ENCODE data around the gene OXSR1.

OXSR1 gene

DNA sequence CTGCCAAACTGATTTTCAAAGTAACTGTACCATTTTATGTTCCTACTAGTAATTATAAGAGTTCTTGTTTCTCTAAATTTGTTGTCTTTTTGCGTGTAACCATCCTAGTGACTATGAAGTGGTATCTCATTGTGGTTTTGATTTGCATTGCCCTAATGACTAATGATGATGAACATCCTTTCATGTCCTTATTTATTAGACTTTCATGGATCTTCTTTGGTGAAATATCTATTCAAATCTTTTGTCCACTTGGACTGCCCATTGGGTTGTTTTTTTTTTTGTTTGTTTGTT lies 3.6 kb downstream of the OXSR1 start:
- H2BK5ac ChIP-seq (ENCODE audit: low read length), result no peak overlapping the region
- no peak overlapping the region for H3K23ac ChIP-seq (ENCODE audit: low read depth, low read length, poor library complexity)
- whole genome bisulfite sequencing, 2 donors (ENCODE audit: extremely low coverage in 2 of 2, insufficient read length in 2 of 2, insufficient replicate concordance in 1 of 2), result no CpG with 5 or more reads among the region's 1 CpG
- H4K8ac ChIP-seq (ENCODE audit: low read depth, low read length), result no peak overlapping the region
- no peak overlapping the region for H2BK12ac ChIP-seq (ENCODE audit: low read length)
- peaks cover 0 to 3% of the 10 kb centered on the region in 2 donors for H3K36me3 ChIP-seq (replicated peaks in 1 of 2; ENCODE audit: control insufficient read depth in 2 of 2, insufficient read depth in 2 of 2, low read length in 2 of 2)
- H3K4ac ChIP-seq (ENCODE audit: low read length), result no peak overlapping the region
- no peak overlapping the region for H4K91ac ChIP-seq (ENCODE audit: low read depth, low read length, poor library complexity)
- H2AFZ ChIP-seq (ENCODE audit: low read length), result no peak overlapping the region
- no peak overlapping the region for H2BK120ac ChIP-seq (ENCODE audit: low read depth, low read length)
- no peak overlapping the region for H3K9ac ChIP-seq (ENCODE audit: low read depth, low read length, poor library complexity)
- no peak overlapping the region for H3K4me3 ChIP-seq (ENCODE audit: low read length in 2 of 2)
- H2BK15ac ChIP-seq (ENCODE audit: low read length), result no peak overlapping the region
- H3K27ac ChIP-seq (replicated peaks; ENCODE audit: low read length), result no peak overlapping the region
- peaks cover 8% of the 10 kb centered on the region for H3K79me1 ChIP-seq (ENCODE audit: low read depth, low read length)
- no peak for DNase-seq (ENCODE audit: low spot score)
- no peaks in the 10 kb centered on the region for H3K27me3 ChIP-seq (ENCODE audit: control insufficient read depth in 3 of 3, insufficient read depth in 3 of 3, low read depth in 1 of 3, low read length in 3 of 3)
- no peak overlapping the region for H3K14ac ChIP-seq (ENCODE audit: low read length)
- peaks cover 2 to 4% of the 10 kb centered on the region in 2 donors for H3K4me1 ChIP-seq (ENCODE audit: control insufficient read depth in 2 of 2, insufficient read depth in 1 of 2, low read depth in 1 of 2, low read length in 2 of 2)
- no peak overlapping the region for H3K4me2 ChIP-seq (ENCODE audit: insufficient read depth, low read length, poor library complexity, severe bottlenecking)
- no peak overlapping the region for H2AK5ac ChIP-seq (ENCODE audit: low read depth, low read length)
- no peaks in the 10 kb centered on the region for H3K9me3 ChIP-seq (replicated peaks in 1 of 2; ENCODE audit: control insufficient read depth in 2 of 2, insufficient read depth in 1 of 2, low read depth in 1 of 2, low read length in 2 of 2)
- no peak overlapping the region for H3K18ac ChIP-seq (ENCODE audit: low read length)

GRCh38 chr3:38170722-38171121 lies 5.4 kb downstream of the OXSR1 start:
- no peak overlapping the region for H3K27ac ChIP-seq (replicated peaks; ENCODE audit: low read length)
- no peak overlapping the region for H2BK5ac ChIP-seq (ENCODE audit: low read length)
- no peaks in the 10 kb centered on the region for H3K27me3 ChIP-seq (ENCODE audit: control insufficient read depth in 3 of 3, insufficient read depth in 3 of 3, low read depth in 1 of 3, low read length in 3 of 3)
- H4K91ac ChIP-seq (ENCODE audit: low read depth, low read length, poor library complexity), result no peak overlapping the region
- H2BK12ac ChIP-seq (ENCODE audit: low read length), result no peak overlapping the region
- DNase-seq (ENCODE audit: low spot score), result no peak
- H2BK15ac ChIP-seq (ENCODE audit: low read length), result no peak overlapping the region
- H3K79me1 ChIP-seq (ENCODE audit: low read depth, low read length), result peaks cover 7% of the 10 kb centered on the region
- no peak overlapping the region for H2AFZ ChIP-seq (ENCODE audit: low read length)
- no peak overlapping the region for H3K4me2 ChIP-seq (ENCODE audit: insufficient read depth, low read length, poor library complexity, severe bottlenecking)
- no CpG with 5 or more reads among the region's 4 CpGs for WGBS, 2 donors (ENCODE audit: extremely low coverage in 2 of 2, insufficient read length in 2 of 2, insufficient replicate concordance in 1 of 2)
- no peak overlapping the region for H3K14ac ChIP-seq (ENCODE audit: low read length)
- peaks cover 2% of the 10 kb centered on the region in 2 donors for H3K4me1 ChIP-seq (ENCODE audit: control insufficient read depth in 2 of 2, insufficient read depth in 1 of 2, low read depth in 1 of 2, low read length in 2 of 2)
- no peak overlapping the region for H3K18ac ChIP-seq (ENCODE audit: low read length)
- no peaks in the 10 kb centered on the region for H3K9me3 ChIP-seq (replicated peaks in 1 of 2; ENCODE audit: control insufficient read depth in 2 of 2, insufficient read depth in 1 of 2, low read depth in 1 of 2, low read length in 2 of 2)
- H3K9ac ChIP-seq (ENCODE audit: low read depth, low read length, poor library complexity), result no peak overlapping the region
- peaks cover 0 to 3% of the 10 kb centered on the region in 2 donors for H3K36me3 ChIP-seq (replicated peaks in 1 of 2; ENCODE audit: control insufficient read depth in 2 of 2, insufficient read depth in 2 of 2, low read length in 2 of 2)
- H3K4me3 ChIP-seq (ENCODE audit: low read length in 2 of 2), result no peak overlapping the region
- H2BK120ac ChIP-seq (ENCODE audit: low read depth, low read length), result no peak overlapping the region
- no peak overlapping the region for H2AK5ac ChIP-seq (ENCODE audit: low read depth, low read length)
- H3K4ac ChIP-seq (ENCODE audit: low read length), result no peak overlapping the region
- H4K8ac ChIP-seq (ENCODE audit: low read depth, low read length), result no peak overlapping the region
- no peak overlapping the region for H3K23ac ChIP-seq (ENCODE audit: low read depth, low read length, poor library complexity)

- DNase-seq (ENCODE audit: low spot score), result no peak
- H3K36me3 ChIP-seq (replicated peaks in 1 of 2; ENCODE audit: control insufficient read depth in 2 of 2, insufficient read depth in 2 of 2, low read length in 2 of 2), result peaks cover 0 to 3% of the 10 kb centered on the region in 2 donors
- H3K18ac ChIP-seq (ENCODE audit: low read length), result no peak overlapping the region
- H3K23ac ChIP-seq (ENCODE audit: low read depth, low read length, poor library complexity), result no peak overlapping the region
- H2BK5ac ChIP-seq (ENCODE audit: low read length), result no peak overlapping the region
- H2BK15ac ChIP-seq (ENCODE audit: low read length), result no peak overlapping the region
- peaks cover 0 to 2% of the 10 kb centered on the region in 2 donors for H3K4me1 ChIP-seq (ENCODE audit: control insufficient read depth in 2 of 2, insufficient read depth in 1 of 2, low read depth in 1 of 2, low read length in 2 of 2)
- no peak overlapping the region for H3K27ac ChIP-seq (replicated peaks; ENCODE audit: low read length)
- H4K8ac ChIP-seq (ENCODE audit: low read depth, low read length), result no peak overlapping the region
- no peaks in the 10 kb centered on the region for H3K9me3 ChIP-seq (replicated peaks in 1 of 2; ENCODE audit: control insufficient read depth in 2 of 2, insufficient read depth in 1 of 2, low read depth in 1 of 2, low read length in 2 of 2)
- no CpG with 5 or more reads among the region's 2 CpGs for WGBS, 2 donors (ENCODE audit: extremely low coverage in 2 of 2, insufficient read length in 2 of 2, insufficient replicate concordance in 1 of 2)
- H3K9ac ChIP-seq (ENCODE audit: low read depth, low read length, poor library complexity), result no peak overlapping the region
- peaks cover 2% of the 10 kb centered on the region for H3K79me1 ChIP-seq (ENCODE audit: low read depth, low read length)
- no peak overlapping the region for H3K4me2 ChIP-seq (ENCODE audit: insufficient read depth, low read length, poor library complexity, severe bottlenecking)
- H2AFZ ChIP-seq (ENCODE audit: low read length), result no peak overlapping the region
- H3K27me3 ChIP-seq (ENCODE audit: control insufficient read depth in 3 of 3, insufficient read depth in 3 of 3, low read depth in 1 of 3, low read length in 3 of 3), result no peaks in the 10 kb centered on the region
- H2BK120ac ChIP-seq (ENCODE audit: low read depth, low read length), result no peak overlapping the region
- no peak overlapping the region for H2BK12ac ChIP-seq (ENCODE audit: low read length)
- H2AK5ac ChIP-seq (ENCODE audit: low read depth, low read length), result no peak overlapping the region
- no peak overlapping the region for H4K91ac ChIP-seq (ENCODE audit: low read depth, low read length, poor library complexity)
- no peak overlapping the region for H3K4me3 ChIP-seq (ENCODE audit: low read length in 2 of 2)
- no peak overlapping the region for H3K4ac ChIP-seq (ENCODE audit: low read length)
- H3K14ac ChIP-seq (ENCODE audit: low read length), result no peak overlapping the region
These were observed 6.3 kb downstream of the OXSR1 start for GRCh38 chr3:38171622-38172021.

DNA sequence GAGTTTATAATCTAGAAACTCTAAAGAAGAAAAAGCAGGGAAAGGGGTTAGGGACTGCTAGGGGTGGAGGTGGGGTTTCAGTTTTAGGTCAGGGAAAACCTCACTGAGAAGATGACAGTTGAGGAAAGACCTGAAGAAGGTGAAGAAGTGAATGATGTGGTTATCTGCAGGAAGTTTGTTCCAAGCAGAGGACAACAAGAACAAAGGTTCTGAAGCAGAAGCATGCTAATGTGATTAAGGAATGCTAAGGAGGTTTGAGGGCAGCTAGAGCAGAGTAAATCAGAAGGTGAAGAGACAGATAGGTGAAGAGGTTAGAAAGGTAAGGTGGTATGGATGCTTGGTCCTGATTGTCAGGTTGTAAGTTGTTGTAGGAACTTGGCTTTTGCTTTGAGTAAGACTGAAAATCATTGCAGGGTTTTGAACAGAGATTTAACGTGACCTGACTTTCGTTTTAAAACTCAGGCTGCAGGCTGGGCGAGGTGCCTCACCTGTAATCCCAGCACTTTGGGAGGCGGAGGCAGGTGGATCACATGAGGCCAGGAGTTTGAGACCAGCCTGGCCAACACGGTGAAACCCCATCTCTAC lies 8.6 kb downstream of the OXSR1 start:
- no peak overlapping the region for H3K4me3 ChIP-seq (ENCODE audit: low read length in 2 of 2)
- no peak overlapping the region for H2BK5ac ChIP-seq (ENCODE audit: low read length)
- H3K23ac ChIP-seq (ENCODE audit: low read depth, low read length, poor library complexity), result no peak overlapping the region
- no peak overlapping the region for H2BK15ac ChIP-seq (ENCODE audit: low read length)
- no peaks in the 10 kb centered on the region for H3K9me3 ChIP-seq (replicated peaks in 1 of 2; ENCODE audit: control insufficient read depth in 2 of 2, insufficient read depth in 1 of 2, low read depth in 1 of 2, low read length in 2 of 2)
- H2AFZ ChIP-seq (ENCODE audit: low read length), result no peak overlapping the region
- H3K9ac ChIP-seq (ENCODE audit: low read depth, low read length, poor library complexity), result no peak overlapping the region
- peaks cover 2% of the 10 kb centered on the region for H3K79me1 ChIP-seq (ENCODE audit: low read depth, low read length)
- H3K27ac ChIP-seq (replicated peaks; ENCODE audit: low read length), result no peak overlapping the region
- H2BK120ac ChIP-seq (ENCODE audit: low read depth, low read length), result no peak overlapping the region
- no peak overlapping the region for H3K4me2 ChIP-seq (ENCODE audit: insufficient read depth, low read length, poor library complexity, severe bottlenecking)
- WGBS, 2 donors (ENCODE audit: extremely low coverage in 2 of 2, insufficient read length in 2 of 2, insufficient replicate concordance in 1 of 2), result no CpG with 5 or more reads among the region's 5 CpGs
- H2BK12ac ChIP-seq (ENCODE audit: low read length), result no peak overlapping the region
- H4K91ac ChIP-seq (ENCODE audit: low read depth, low read length, poor library complexity), result no peak overlapping the region
- H4K8ac ChIP-seq (ENCODE audit: low read depth, low read length), result no peak overlapping the region
- peaks cover 0 to 4% of the 10 kb centered on the region in 2 donors for H3K36me3 ChIP-seq (replicated peaks in 1 of 2; ENCODE audit: control insufficient read depth in 2 of 2, insufficient read depth in 2 of 2, low read length in 2 of 2)
- no peak overlapping the region for H2AK5ac ChIP-seq (ENCODE audit: low read depth, low read length)
- no peaks in the 10 kb centered on the region for H3K4me1 ChIP-seq (ENCODE audit: control insufficient read depth in 2 of 2, insufficient read depth in 1 of 2, low read depth in 1 of 2, low read length in 2 of 2)
- H3K4ac ChIP-seq (ENCODE audit: low read length), result no peak overlapping the region
- no peaks in the 10 kb centered on the region for H3K27me3 ChIP-seq (ENCODE audit: control insufficient read depth in 3 of 3, insufficient read depth in 3 of 3, low read depth in 1 of 3, low read length in 3 of 3)
- H3K14ac ChIP-seq (ENCODE audit: low read length), result no peak overlapping the region
- no peak overlapping the region for H3K18ac ChIP-seq (ENCODE audit: low read length)
- DNase-seq (ENCODE audit: low spot score), result no peak
